NCI-H82 treated with DMSO at 0.1 percent for 48 hours (cell line): ENCODE data around the gene SCO1.

ENCODE experiments used
- DNase-seq: peaks from one replicate; lab custom pipeline; 2025; ENCODE audit not compliant: unreplicated experiment; lab: John Stamatoyannopoulos, UW

Gene SCO1

DNA sequence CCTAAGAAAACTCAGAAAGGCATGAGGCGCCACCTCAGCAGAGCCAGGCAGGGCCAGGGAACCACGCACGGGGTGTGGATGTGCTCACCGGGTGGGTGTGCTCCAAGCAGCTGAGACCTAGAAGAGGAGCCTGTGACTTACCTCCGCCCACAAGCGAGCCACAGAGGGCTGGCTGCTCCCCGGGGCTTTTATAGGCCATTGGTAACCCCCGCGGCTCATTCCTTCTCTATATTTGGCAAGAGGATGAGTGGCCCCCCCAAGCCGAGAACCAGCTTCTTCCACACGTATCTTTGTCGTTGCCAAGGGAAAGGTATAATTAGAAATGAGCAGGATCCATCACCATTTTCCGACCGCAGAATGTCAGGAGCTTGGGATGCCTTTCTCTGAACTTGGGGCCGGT lies 40.2 kb downstream of the SCO1 start, which contains the start of gene MYH3:
Gene MYH3, minus strand, starts transcription at position 162 of the 400 bp plus-strand sequence. CDS start 2,245 bp downstream, outside the sequence.
- DNase-seq = no peak

DNA sequence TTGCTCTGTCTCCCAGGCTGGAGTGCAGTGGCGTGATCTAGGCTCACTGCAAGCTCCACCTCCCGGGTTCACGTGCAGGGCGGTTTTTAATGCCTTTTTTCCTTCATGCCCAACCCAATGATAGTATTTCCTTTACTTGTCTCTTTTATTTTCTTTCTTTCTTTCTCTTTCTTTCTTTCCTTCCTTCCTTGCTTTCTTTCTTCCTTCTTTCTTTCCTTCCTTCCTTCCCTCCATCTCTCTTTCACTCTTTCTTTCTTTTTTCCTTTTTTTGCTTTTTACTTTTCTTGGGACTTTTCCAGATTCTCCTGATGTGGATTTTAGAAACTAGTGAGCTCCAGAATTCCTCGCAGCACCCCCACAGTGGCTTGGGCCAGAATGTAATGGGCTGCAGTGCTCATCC lies 43.3 kb downstream of the SCO1 start:
- DNase-seq = no peak

DNA sequence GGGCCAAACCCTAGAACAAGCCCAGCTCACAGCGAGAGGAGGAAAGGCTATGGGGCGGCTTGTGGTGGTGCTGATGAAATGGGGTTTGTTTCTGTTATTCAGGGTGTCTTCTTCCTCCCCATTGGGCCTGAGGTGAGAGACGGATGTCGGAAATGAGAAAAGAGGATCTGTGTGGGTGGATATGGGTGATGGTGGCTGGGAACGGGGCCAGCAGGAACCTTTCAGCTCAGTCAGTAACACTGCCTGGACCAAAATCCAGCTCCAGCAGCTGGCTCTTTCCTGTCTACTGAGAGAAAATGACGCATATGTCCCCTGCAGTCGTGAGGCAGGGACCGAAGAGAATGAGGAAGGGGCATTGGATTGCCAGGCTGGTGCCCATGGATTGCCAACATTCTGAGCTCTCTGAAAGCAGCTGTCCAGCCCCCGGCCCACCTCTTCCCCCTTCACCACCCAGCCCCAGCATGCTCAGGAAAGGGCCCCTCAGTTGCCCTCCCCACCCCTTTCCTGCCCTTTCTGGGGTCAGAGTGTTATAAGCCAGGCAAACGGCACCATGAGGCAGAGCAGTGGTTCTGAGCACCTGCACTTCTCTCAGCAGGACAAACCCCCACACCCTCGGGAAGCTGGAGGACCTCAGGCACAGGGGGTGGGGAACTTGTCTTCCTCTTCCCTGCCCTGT lies 44.2 kb downstream of the SCO1 start:
- no peak for DNase-seq

DNA sequence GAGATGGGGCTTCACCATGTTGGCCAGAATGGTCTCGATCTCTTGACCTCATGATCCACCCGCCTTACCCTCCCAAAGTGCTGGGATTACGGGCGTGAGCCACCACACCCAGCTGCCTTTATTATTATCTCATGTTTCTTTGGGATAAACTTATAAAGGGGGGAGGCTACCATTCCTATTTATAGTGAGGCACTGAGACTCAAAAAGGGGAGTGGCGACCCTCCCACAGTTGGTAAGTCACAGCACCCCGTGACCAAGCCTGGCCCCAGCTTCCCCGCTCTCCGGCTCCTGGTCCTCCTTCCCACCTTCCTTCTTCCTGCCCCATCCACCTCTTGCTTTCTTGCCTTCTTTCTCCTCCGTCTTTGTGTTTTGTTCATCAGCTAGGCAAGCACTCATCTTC lies 45.4 kb downstream of the SCO1 start:
- DNase-seq = no peak

DNA sequence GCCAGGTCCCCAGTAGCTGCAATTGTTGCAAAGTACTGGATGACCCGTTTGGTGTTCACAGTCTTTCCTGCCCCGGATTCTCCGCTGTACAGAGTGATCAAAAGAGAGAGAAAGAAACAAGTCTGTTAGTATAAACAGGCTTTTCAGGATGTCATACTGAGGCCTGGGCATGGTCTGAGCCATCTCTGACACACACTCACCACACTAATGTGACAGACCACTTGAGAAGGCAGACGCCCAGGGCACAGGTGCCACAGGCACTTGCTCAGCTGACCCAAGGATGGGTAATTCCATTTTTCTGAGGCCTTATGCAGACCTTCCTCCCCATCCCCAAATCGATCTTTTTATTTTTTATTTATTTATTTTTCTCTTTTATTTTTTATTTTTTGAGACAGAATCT lies 47.7 kb downstream of the SCO1 start:
- DNase-seq = no peak

DNA sequence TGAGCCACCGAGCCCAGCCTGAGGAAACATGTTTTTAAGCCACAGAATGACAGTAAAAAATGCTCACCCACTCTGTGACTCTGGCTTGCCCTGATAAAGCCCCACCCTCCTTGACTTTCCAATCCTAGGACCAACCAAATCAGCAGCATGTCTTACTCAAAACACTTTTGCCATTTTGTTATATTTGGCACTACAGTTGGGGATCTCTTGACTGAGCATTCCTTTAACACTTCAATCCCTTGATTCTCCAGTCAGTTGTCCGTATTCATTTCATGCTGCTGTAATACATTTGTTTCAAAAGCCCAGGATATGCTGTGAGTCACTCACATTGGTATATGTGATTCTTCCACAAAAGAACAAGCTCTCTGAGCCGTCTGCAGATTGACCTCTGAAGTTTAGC lies 48.4 kb downstream of the SCO1 start:
- DNase-seq = no peak

DNA sequence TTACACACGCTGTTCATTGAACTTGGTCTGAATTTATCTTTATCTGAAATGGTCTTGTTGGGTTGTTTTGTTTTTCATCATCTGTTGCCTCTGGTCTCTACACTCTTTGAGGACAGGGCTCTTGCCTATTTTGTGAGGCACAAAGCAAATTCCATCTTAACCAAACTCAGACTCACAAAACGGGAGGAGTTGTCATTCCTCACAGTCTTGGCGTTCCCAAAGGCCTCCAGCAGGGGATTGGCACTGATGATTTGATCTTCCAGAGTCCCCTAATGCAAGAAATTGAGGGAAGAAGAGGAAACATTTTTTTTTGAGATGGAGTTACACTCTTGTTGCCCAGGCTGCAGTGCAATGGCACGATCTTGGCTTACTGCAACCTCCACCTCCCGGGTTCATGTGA lies 49.0 kb downstream of the SCO1 start:
- DNase-seq = no peak

DNA sequence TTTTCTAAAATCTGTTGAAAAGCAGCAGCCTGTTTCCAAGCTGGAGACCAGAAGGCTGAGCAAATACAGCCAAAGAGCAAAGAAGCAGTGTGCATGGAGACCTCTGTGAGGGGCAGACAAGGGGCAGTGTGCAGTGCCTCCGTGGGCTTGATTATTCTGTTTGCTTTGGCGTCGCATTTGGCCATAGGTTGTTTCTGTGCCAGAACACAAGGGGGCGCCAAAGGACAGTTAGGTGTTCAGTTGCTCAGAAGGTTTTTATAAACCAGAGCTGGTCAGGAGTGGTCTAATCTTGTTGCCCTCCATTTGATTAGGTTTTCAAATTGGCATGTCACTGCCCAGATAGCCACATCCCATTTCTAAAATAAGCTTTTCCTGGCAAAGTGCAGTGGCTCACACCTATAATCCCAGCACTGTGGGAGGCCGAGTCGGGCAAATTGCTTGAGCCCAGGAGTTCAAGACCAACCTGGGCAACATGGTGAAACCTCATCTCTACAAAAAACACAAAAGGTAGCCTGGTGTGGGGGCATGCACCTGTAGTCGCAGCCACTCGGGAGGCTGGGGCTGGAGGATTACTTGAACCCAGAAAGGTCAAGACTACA lies 50.8 kb downstream of the SCO1 start:
- DNase-seq = peak; percentile 70

DNA sequence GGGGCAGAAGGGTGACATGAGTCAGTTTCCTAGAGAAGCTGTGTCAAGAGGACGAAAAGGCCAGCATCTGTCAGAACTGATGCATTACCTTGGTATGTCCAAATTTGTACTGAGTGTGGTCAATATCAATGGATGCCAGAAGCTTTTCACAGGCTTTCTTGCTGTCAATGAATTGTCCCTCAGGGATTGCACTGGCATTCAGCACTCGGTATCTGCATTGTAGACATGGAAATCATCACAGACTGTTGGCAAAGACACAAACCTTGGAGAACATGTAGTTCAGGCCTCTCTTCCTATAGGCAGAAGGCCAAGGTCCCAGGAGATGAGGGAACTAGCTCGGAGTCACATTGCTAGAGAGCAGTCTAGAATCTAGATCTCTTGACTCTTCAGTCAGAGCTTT lies 56.9 kb downstream of the SCO1 start:
- DNase-seq = no peak

DNA sequence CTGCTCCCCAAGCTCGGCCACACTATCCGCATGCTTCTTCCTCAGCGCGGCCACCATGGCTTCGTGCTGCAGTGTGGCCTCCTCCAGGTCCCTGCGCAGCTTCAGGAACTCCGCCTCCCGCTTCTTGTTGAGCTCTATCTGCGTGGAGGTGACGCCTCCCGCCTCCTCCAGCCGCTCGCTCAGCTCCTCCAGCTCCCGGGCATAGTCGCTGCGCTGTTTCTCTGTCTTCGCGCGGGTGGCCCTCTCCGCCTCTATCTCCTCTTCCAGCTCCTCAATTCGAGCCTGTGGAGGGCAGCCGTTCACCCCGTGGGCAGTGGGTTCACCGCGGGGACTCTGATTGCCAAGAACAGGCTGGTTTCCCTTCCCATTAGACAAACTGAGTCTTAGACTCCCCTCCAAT lies 59.2 kb downstream of the SCO1 start:
- no peak for DNase-seq

DNA sequence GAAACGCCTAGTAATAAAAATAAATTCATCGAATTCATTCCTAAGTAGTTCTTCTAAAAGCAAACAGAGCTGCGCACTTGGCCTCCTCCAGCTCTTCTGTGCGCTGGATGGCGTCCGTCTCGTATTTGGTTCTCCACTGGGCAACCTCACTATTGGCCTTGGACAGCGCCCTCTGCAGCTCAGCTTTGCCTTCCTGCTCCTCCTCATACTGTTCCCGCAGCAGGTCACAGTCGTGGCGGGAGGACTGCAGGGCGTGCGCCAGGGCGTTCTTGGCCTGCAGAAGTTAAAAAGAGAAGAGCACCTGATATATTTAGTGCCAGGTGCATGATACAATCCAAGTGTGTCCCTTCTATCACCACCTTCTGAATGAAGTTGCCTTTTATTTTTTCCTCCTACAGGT lies 62.0 kb downstream of the SCO1 start:
- DNase-seq = no peak

DNA sequence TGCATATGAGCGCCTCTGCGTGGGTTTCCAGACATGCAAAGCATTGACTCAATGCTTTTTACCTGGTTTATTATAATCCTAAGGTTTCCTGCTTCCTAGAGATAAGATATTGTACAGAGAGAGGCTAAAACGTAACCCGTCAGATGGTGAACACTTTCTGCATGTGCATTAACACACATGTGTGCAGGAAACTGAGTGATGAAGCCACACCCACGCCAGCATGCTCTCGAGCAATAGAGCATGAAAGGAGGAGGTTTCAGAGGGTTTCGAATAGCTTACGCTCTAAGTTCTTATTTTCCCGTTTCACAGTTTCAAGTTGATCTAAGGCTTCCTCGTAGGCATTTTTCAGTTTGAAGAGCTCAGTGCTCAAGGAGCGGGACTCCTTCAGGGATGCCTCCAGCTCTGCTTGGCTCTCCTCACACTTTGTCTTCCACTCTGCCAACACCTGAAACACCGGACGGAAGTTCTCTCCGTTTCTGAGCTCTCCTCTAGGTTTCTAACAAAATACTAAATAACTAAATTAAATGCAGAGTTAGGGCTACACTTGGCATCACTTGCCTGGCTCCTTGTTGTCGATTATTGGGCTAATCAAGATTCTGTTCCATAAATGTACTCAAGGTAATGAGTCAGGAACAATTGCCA lies 63.5 kb downstream of the SCO1 start:
- no peak for DNase-seq

DNA sequence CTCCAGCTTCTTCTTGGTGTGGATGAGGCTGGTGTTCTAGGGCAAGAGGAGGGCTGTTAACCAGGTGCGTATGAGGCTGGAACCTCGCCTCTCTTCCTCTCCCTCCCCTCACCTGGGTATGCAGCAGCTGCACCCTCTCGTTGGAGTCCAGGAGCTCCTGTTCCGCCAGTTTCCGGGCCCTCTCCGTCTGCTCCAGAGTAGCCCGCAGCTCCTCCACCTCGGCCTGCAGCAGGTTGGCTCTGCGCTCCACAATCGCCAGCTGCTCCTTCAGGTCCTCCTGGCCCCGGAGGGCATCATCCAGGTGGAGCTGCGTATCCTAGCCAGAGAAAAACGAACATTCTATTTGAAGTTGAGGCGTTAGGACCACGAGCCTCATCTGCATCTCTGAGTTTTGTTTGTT lies 65.6 kb downstream of the SCO1 start:
- DNase-seq = no peak

DNA sequence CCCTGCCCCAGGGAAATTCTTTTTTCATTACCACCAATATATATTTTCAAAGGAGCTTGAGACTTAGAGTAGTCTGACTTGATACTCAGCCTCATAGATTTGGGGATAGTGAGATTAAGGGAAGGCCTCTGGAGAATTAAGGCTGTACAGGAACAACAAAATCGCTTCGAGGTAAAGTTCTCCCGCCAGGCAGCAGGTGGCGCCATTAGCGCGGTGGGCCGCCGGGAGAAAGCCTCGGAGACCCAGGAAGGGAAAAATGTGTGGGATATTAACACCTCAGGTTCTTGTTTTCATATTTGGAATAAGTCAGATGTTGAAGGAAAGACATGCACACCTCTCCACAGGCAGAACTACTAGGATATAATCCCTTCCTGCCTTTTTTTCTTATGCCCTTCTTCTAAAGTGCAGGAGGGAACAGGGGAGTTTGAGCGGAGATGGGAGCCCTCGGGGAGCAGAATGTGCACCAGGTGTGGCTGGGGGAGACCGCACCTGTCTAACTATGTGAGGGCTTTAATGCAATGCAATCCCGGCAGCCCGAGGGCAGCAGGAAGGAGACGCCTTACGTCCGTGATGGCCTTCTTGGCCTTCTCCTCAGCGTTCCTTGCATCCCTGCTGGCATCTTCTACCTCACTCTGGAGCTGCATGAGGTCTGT lies 66.2 kb downstream of the SCO1 start:
- DNase-seq = peak; percentile 51

DNA sequence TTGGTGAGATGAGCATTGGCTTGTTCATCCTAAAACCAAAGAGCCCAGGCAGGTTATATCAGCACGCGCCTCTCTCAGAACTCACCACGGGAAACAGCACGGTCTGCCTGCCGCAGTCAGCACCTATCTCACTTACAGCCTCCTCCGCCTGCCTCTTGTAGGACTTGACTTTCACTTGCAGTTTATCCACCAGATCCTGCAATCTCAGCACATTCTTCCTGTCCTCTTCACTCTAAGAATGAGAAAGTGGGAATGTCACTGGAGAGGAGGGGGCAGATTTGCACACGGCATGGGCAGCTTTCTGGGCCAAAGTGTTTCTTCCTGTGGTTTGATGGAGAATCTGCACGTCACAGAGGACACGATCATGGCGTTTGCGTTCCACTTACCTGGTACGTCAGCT lies 67.6 kb downstream of the SCO1 start:
- no peak for DNase-seq

DNA sequence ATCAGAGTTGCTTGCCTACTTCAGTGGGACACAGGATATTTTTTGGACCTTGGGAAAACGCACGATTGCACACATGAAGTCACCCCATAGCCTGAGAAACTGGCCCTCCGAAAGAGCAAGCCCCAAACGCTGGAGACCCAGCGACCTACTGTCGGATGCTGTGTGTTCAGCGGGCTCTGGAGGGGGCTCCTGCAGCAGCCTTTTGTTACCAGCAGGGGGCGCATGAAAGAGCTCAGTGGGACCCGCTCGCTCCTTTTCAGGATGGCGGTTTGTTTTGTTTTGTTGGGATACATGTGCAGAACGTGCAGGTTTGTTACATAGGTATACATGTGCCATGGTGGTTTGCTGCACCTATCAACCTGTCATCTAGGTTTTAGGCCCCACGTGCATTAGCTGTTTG lies 68.6 kb downstream of the SCO1 start:
- no peak for DNase-seq

DNA sequence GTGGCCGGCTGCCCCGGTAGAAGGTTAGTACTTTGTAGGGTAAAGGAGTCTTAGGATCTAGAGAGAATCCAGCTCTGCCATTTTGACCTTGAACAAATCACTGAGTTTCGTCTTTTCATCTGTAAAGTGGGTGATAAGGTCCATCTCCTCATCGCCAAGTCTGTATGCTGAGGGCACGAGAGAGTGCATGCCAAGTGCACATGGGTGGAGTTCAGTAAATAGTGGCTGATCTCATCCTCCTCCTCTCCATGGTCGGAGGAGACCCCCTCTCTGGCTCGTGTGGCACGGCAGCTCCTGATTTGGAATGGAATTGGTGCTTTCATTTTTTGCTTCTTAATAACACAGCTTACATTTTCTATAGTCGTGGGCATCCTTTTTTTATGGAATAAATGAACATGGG lies 70.9 kb downstream of the SCO1 start:
- no peak for DNase-seq

DNA sequence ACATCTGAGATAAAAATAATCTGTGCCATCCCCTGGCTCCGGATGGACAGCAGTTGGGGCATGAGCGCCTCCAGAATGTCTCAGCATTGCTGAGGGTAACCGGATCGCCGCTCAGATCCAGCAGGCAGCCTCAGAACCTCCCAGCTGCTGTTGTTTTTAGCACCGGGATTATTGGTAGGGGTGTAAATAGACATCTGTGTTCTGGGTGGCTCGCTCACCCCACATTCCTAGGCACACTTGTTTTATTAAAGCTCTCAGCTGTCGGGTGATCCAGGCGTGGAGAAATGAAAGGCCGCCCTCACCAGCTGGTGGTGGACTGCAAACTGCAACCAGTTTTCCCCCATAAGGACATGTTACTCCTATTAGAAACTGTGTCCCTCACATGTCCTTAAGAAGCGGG lies 72.4 kb downstream of the SCO1 start:
- peak; percentile 89 for DNase-seq

DNA sequence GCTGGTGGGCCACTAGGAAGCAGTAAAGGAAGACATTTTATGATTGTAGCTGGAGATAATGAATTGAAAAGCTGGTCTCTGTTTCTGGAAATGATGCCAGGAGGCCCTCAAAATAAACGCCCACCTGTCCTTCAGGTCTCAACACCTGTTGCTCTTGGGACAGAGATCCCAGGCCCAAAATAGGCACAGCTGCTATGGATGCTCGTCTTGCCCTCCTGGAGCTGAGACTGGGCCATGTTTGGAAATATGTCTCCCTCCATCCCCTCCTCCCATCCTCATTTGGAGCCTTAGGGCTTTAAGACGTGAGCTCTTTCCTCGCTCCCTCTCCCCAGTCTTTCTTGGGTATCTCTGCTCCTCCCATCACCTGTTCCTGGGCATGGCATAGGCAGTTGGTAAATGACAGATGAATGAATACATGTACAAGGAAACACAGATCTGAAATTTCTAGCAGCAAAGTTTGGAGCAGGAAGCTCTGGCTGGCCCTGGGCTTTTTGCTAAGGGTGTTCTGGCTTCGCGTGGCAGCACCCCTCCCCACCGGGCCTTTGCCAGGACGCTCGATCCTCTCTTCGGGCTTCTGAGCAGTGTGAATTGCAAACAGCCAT lies 73.5 kb downstream of the SCO1 start:
- DNase-seq = no peak

DNA sequence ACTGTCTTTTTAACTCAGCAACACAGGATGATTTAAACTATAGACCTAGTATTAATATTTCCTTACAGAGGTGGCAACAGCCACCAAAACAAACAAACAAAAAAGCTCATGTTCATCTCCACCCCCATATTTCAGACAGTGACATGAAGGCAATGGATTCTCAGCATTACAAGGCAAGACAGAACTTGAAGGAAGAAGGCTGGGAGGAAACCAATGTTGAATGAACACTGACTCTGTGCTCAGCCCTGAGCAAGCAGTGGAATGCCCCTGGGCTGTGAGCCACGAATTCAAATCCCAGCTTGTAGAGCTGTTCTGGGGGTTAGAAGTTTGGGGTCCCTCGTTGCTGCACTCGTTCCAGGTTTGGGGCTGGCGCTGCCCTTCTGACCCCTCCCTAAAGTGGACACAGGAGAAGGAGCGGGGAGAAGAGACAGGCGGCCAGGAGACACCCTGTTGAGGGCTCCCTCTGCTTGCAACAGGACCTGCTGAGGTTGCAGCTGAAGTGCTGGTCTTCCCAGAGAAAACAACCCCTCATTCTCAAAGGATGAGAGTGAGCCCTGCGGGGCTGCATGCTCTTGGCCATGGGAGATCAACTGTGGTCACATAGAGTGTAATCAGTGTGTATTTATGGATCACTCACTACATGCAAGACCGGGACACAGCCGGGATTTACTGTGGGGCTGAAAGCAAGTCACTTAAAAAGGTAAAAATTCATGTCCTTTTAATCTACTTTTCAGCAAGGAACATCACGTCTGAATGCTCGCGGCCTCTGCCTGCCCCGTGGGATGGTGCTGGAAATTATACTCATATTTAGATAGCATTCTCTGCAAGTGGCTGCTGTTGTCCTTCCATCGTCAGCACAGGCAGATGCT lies 74.5 kb downstream of the SCO1 start:
- no peak for DNase-seq
